Endothelial cell of umbilical vein (primary cell): ENCODE data around the gene SNCB. TPM values are rescaled to one million over a fixed set of nuclear protein-coding genes. Genes with fewer than 3 reads are reported as not detected.

ENCODE experiments used
- BruUV-seq: library from RNA; stranded (reverse); fragments of 400-500 nt; replicated peaks from 2 replicates; lab custom pipeline; 2021; lab: Mats Ljungman, UMichigan
- CTCF ChIA-PET: fragments of 300-600, 350-600 bp; sonication (Branson Sonifier 250); formaldehyde crosslinking; loops from one replicate; lab custom pipeline; 2021; ENCODE audit warnings: antibody characterized with exemption, inconsistent platforms; lab: Charles Lee
- POLR2A ChIA-PET: fragments of 300-600, 350-600 bp; sonication (Branson Sonifier 250); formaldehyde crosslinking; loops from one replicate; lab custom pipeline; 2021; ENCODE audit warnings: antibody characterized with exemption, inconsistent platforms; lab: Charles Lee
- DNase-seq: peaks from one replicate; pipeline ENCODE4 v3.0.0-alpha.2; 2011; ENCODE audit warnings: low read depth, low spot score
- FAIRE-seq: peaks from 2 replicates; lab custom pipeline; 2011; peaks lifted over from hg19 to GRCh38; lab: Jason Lieb, UNC
- H2AFZ ChIP-seq: 2 replicates; pipeline ENCODE4 v1.6.0; 2012; ENCODE audit warnings: low read depth, low read length, control low read depth, inconsistent platforms
- H3K27ac ChIP-seq: 2 replicates; pipeline ENCODE4 v1.5.1; 2011; ENCODE audit warnings: low read depth, mild to moderate bottlenecking, control low read depth, low read length, moderate library complexity; ENCODE audit not compliant: insufficient read depth
- H3K27me3 ChIP-seq, 2 experiments: 2 replicates each; pipeline versions ENCODE4 v1.6.0 to v1.6.1; 2011; ENCODE audit warnings: low read length in 2 of 2, mixed read lengths in 1 of 2; ENCODE audit not compliant: control insufficient read depth in 2 of 2, insufficient read depth in 2 of 2
- H3K36me3 ChIP-seq, 2 experiments: 2 replicates in 1 of 2; 3 replicates in 1 of 2; pipeline ENCODE4 v1.5.1; 2011; ENCODE audit warnings: low read length in 2 of 2, mild to moderate bottlenecking in 1 of 2, moderate library complexity in 1 of 2; ENCODE audit not compliant: control insufficient read depth in 2 of 2, insufficient read depth in 2 of 2; ENCODE audit errors: extremely low read depth in 1 of 2
- H3K4me1 ChIP-seq: 3 replicates; pipeline ENCODE4 v1.5.1; 2011; ENCODE audit warnings: mild to moderate bottlenecking, low read length; ENCODE audit not compliant: control insufficient read depth, insufficient read depth; ENCODE audit errors: extremely low read depth
- H3K4me2 ChIP-seq: 2 replicates; pipeline ENCODE4 v1.6.1; 2011; ENCODE audit warnings: low read length, control low read depth, mixed read lengths; ENCODE audit not compliant: insufficient read depth
- H3K4me3 ChIP-seq, 3 experiments: fragments of 200-600 bp in 1 of 3; sonication (generic), shearing (Covaris generic) in 1 of 3; replicated peaks in 1 of 3; 2 replicates each; pipeline ENCODE4 v1.5.1; 2011 to 2016; ENCODE audit warnings: control low read depth in 3 of 3, low read length in 3 of 3, mild to moderate bottlenecking in 2 of 3, inconsistent platforms in 1 of 3, low read depth in 1 of 3, moderate library complexity in 1 of 3; ENCODE audit not compliant: insufficient read depth in 1 of 3
- H3K79me2 ChIP-seq: 2 replicates; pipeline ENCODE4 v1.6.0; 2012; ENCODE audit warnings: low read length, inconsistent platforms; ENCODE audit not compliant: control insufficient read depth, insufficient read depth
- H3K9ac ChIP-seq: replicated peaks from 2 replicates; pipeline ENCODE3; 2011; ENCODE audit warnings: low read length, control low read depth; ENCODE audit not compliant: insufficient read depth; ENCODE audit errors: extremely low read depth
- H3K9me1 ChIP-seq: replicated peaks from 3 replicates; pipeline ENCODE4 v1.6.0; 2011; ENCODE audit warnings: mild to moderate bottlenecking, low read length; ENCODE audit not compliant: control insufficient read depth, insufficient read depth; ENCODE audit errors: extremely low read depth
- H3K9me3 ChIP-seq: replicated peaks from 2 replicates; pipeline ENCODE4 v1.5.1; 2012; ENCODE audit warnings: low read length, inconsistent platforms; ENCODE audit not compliant: control insufficient read depth, insufficient read depth
- H4K20me1 ChIP-seq: replicated peaks from 2 replicates; pipeline ENCODE3; 2011; ENCODE audit warnings: mild to moderate bottlenecking, low read length; ENCODE audit not compliant: control insufficient read depth, insufficient read depth; ENCODE audit errors: extremely low read depth
- EZH2 ChIP-seq: IDR thresholded peaks from 2 replicates; pipeline ENCODE4 v1.6.1; 2012; ENCODE audit warnings: borderline replicate concordance, low read depth, mild to moderate bottlenecking, moderate library complexity, low read length, inconsistent platforms; ENCODE audit not compliant: severe bottlenecking
- FOS ChIP-seq: IDR thresholded peaks from 2 replicates; pipeline ENCODE4 v1.6.1; 2011; ENCODE audit warnings: mild to moderate bottlenecking, low read length, moderate library complexity, borderline replicate concordance; ENCODE audit not compliant: insufficient read depth
- GATA2 ChIP-seq: IDR thresholded peaks from 2 replicates; pipeline ENCODE4 v1.7.0; 2011; ENCODE audit warnings: low read depth, mild to moderate bottlenecking, moderate library complexity, mixed read lengths, low read length; ENCODE audit not compliant: insufficient read length, insufficient read depth
- JUN ChIP-seq: IDR thresholded peaks from 2 replicates; pipeline ENCODE4 v1.6.1; 2011; ENCODE audit warnings: borderline replicate concordance, low read depth; ENCODE audit not compliant: insufficient read length, insufficient read depth
- MYC ChIP-seq: IDR thresholded peaks from one replicate; pipeline ENCODE4 v1.6.1; 2011; ENCODE audit warnings: mild to moderate bottlenecking, low read depth, low read length
- POLR2A ChIP-seq: IDR thresholded peaks from 2 replicates; pipeline ENCODE4 v1.6.1; 2012; ENCODE audit warnings: low read depth, mild to moderate bottlenecking, control low read depth, low read length
- POLR2AphosphoS5 ChIP-seq: IDR thresholded peaks from 2 replicates; pipeline ENCODE4 v1.6.1; 2012; ENCODE audit warnings: low read depth, mild to moderate bottlenecking, control low read depth, low read length, moderate library complexity; ENCODE audit not compliant: insufficient read depth
- dilution Hi-C: fragments of 300-500 bp; cut with MboI; formaldehyde crosslinking; loops from one replicate; pipeline ENCODE4 v1.15.0; 2019; ENCODE audit warnings: low sequenced_read_pairs; ENCODE audit not compliant: extremely low pct_ligation_motif_present
- intact Hi-C: fragments of 100-400 bp; cut with micrococcal nuclease; formaldehyde crosslinking; loops from one replicate; pipeline ENCODE4 v1.10.0; 2022
- polyA plus RNA-seq, 4 experiments: library from polyadenylated mRNA; depleted of rRNA in 3 of 4; stranded (reverse) in 3 of 4; unstranded in 1 of 4; fragments of >200 nt; gene quantifications; 2 replicates each; pipeline versions ENCODE4 v1.2.1 to v1.2.3, GENCODE V29; 2011 to 2012; ENCODE audit warnings: missing spikeins in 1 of 4
- total RNA-seq: library from RNA; stranded (reverse); gene quantifications from 2 replicates; pipeline ENCODE4 v1.2.3, GENCODE V29; 2021
- TF ChIP-seq, protein P1 (sequence below), 2 donors: IDR thresholded peaks; 1 replicate in 1 of 2; 2 replicates in 1 of 2; pipeline ENCODE4 v1.5.1; 2011; ENCODE audit warnings: low read length in 2 of 2, mild to moderate bottlenecking in 2 of 2, moderate library complexity in 2 of 2, control low read depth in 1 of 2, inconsistent platforms in 1 of 2, low read depth in 1 of 2; ENCODE audit not compliant: insufficient read depth in 1 of 2; ENCODE audit errors: extremely low read depth in 1 of 2
- TF ChIP-seq, protein P2 (sequence below): IDR thresholded peaks from 2 replicates; pipeline ENCODE4 v1.6.1; 2011; ENCODE audit not compliant: insufficient read depth, insufficient read length

Gene SNCB
- total and polyA plus RNA-seq, 2 donors (not counting 3 experiments of a cell fraction or from before 2014, with no cell fraction given), result 0.08 TPM; not detected in 1

DNA sequence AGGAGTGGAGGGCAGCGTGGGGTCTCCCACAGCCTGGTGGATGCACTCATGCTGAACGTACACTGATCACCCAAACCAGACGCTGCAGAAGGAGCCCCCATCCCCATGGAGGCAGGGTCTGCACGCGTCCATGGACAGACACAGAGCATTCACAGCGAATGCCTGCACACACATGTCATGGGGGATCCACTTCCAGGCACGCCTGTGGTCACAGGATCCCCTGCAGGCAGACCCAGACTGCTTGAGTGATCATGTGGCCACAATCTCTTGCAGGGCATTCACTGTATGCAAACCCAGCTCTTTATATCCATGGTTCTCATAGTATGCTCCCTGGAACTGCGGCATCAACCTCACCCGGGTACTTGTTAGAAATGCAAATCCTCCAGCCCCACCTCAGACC is 5.4 kb downstream of the SNCB start:
- POLR2A ChIA-PET, result no interaction called here
- CTCF ChIA-PET, result interaction anchor here (0.7 to 1.8 kb wide), 2 partner anchors 14 to 51 kb away, joined by 3 to 5 read pairs; no protein-coding TSS in a partner anchor
- Histone ChIP-seq H2AFZ (no peak overlapping the region), H3K9ac (no peak overlapping the region), H3K27ac (no peak overlapping the region), H3K79me2 (no peaks in the 10 kb centered on the region), H3K36me3 (no peaks in the 10 kb centered on the region), H4K20me1 (no peaks in the 10 kb centered on the region), H3K4me3 (no peak overlapping the region), H3K27me3 (peaks cover 49 to 53% of the 10 kb centered on the region in 2 experiments), H3K9me1 (no peaks in the 10 kb centered on the region), H3K4me2 (no peak overlapping the region), H3K4me1 (no peaks in the 10 kb centered on the region), H3K9me3 (no peaks in the 10 kb centered on the region)
- FAIRE-seq (no peak), DNase-seq (no peak)
- intact Hi-C loops (no loop called here), dilution Hi-C loops (no loop called here)
- TF ChIP-seq, protein P1, sequence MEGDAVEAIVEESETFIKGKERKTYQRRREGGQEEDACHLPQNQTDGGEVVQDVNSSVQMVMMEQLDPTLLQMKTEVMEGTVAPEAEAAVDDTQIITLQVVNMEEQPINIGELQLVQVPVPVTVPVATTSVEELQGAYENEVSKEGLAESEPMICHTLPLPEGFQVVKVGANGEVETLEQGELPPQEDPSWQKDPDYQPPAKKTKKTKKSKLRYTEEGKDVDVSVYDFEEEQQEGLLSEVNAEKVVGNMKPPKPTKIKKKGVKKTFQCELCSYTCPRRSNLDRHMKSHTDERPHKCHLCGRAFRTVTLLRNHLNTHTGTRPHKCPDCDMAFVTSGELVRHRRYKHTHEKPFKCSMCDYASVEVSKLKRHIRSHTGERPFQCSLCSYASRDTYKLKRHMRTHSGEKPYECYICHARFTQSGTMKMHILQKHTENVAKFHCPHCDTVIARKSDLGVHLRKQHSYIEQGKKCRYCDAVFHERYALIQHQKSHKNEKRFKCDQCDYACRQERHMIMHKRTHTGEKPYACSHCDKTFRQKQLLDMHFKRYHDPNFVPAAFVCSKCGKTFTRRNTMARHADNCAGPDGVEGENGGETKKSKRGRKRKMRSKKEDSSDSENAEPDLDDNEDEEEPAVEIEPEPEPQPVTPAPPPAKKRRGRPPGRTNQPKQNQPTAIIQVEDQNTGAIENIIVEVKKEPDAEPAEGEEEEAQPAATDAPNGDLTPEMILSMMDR (IDR thresholded peaks at IDR 0.05; ENCODE audit: extremely low read depth in 1 of 2, insufficient read depth in 1 of 2, low read depth in 1 of 2, low read length in 2 of 2), result no peak
- TF ChIP-seq FOS (no peak), POLR2A (no peak), JUN (no peak), EZH2 (no peak), POLR2AphosphoS5 (no peak), GATA2 (no peak), MYC (no peak)
- TF ChIP-seq, protein P2, sequence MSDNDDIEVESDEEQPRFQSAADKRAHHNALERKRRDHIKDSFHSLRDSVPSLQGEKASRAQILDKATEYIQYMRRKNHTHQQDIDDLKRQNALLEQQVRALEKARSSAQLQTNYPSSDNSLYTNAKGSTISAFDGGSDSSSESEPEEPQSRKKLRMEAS, result no peak
- BruUV-seq, result no TSS peak
